ENCODE results near the gene FKTN.

DNA sequence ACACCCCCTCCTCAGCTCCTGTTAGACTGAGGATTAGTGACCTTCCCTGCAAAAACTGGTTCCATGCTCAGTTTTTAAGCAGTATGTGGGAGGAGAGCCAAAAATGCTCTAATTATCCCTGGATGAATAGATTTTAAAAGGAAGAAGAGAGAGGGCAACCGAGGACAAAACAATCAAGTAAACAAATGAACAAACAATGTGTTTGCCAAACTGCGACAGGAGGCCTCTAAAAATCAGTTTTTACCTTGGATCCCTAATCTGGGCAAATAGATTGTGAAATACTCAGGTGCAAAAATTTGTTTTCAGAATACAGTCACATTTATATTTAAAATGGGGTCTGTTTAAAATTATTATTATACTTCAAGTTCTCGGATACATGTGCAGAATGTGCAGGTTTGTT is 112.8 kb downstream of the FKTN start:
- TF ChIP-seq, protein P1, sequence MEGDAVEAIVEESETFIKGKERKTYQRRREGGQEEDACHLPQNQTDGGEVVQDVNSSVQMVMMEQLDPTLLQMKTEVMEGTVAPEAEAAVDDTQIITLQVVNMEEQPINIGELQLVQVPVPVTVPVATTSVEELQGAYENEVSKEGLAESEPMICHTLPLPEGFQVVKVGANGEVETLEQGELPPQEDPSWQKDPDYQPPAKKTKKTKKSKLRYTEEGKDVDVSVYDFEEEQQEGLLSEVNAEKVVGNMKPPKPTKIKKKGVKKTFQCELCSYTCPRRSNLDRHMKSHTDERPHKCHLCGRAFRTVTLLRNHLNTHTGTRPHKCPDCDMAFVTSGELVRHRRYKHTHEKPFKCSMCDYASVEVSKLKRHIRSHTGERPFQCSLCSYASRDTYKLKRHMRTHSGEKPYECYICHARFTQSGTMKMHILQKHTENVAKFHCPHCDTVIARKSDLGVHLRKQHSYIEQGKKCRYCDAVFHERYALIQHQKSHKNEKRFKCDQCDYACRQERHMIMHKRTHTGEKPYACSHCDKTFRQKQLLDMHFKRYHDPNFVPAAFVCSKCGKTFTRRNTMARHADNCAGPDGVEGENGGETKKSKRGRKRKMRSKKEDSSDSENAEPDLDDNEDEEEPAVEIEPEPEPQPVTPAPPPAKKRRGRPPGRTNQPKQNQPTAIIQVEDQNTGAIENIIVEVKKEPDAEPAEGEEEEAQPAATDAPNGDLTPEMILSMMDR (IDR thresholded peaks at IDR 0.05 in 2 of 3, conservative IDR thresholded peaks at IDR 0.05 in 1 of 3; ENCODE audit: borderline replicate concordance in 1 of 3, insufficient read depth in 1 of 3, low read depth in 2 of 3, low read length in 2 of 3), result no peak
- TF ChIP-seq POLR2A (IDR thresholded peaks at IDR 0.05; ENCODE audit: borderline replicate concordance, extremely low read depth, insufficient read depth, insufficient read length) (no peak), SIN3A (IDR thresholded peaks at IDR 0.05; ENCODE audit: low read depth) (no peak), JUND (IDR thresholded peaks at IDR 0.05) (no peak), EZH2 (IDR thresholded peaks at IDR 0.05) (no peak), TCF7L2 (IDR thresholded peaks at IDR 0.05; ENCODE audit: borderline replicate concordance, extremely low read depth, insufficient read depth, insufficient read length) (no peak), EZH2phosphoT487 (IDR thresholded peaks at IDR 0.05; ENCODE audit: borderline replicate concordance) (no peak)
- TF ChIP-seq, protein P2, sequence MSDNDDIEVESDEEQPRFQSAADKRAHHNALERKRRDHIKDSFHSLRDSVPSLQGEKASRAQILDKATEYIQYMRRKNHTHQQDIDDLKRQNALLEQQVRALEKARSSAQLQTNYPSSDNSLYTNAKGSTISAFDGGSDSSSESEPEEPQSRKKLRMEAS (IDR thresholded peaks at IDR 0.05), result no peak
